Ishikawa (cell line): ENCODE data around the gene H3-3A.

Experiments
- CEBPB ChIP-seq: IDR thresholded peaks from 2 replicates; pipeline ENCODE4 v1.6.1; 2012
- CREB1 ChIP-seq: IDR thresholded peaks from 2 replicates; pipeline ENCODE4 v1.6.1; 2012; ENCODE audit warnings: low read depth
- EGR1 ChIP-seq: IDR thresholded peaks from 2 replicates; pipeline ENCODE4 v1.6.1; 2012
- EP300 ChIP-seq: IDR thresholded peaks from 2 replicates; pipeline ENCODE4 v1.6.1; 2012; ENCODE audit warnings: borderline replicate concordance
- RAD21 ChIP-seq: IDR thresholded peaks from 2 replicates; pipeline ENCODE4 v1.6.1; 2012; ENCODE audit warnings: low read depth
- TAF1 ChIP-seq: IDR thresholded peaks from 2 replicates; pipeline ENCODE4 v1.6.1; 2012; ENCODE audit warnings: low read depth, mild to moderate bottlenecking
- TCF12 ChIP-seq: IDR thresholded peaks from 2 replicates; pipeline ENCODE4 v1.6.1; 2012; ENCODE audit warnings: low read depth
- TEAD4 ChIP-seq: IDR thresholded peaks from 2 replicates; pipeline ENCODE4 v1.6.1; 2012
- USF1 ChIP-seq: IDR thresholded peaks from 2 replicates; pipeline ENCODE4 v1.6.1; 2012
- YY1 ChIP-seq: IDR thresholded peaks from 2 replicates; pipeline ENCODE4 v1.6.1; 2012; ENCODE audit warnings: low read depth
- TF ChIP-seq, protein P1 (sequence below): IDR thresholded peaks from 2 replicates; pipeline ENCODE4 v1.6.1; 2012; ENCODE audit warnings: low read depth, mild to moderate bottlenecking
- TF ChIP-seq, protein P2 (sequence below): IDR thresholded peaks from 2 replicates; pipeline ENCODE4 v1.6.1; 2012

DNA sequence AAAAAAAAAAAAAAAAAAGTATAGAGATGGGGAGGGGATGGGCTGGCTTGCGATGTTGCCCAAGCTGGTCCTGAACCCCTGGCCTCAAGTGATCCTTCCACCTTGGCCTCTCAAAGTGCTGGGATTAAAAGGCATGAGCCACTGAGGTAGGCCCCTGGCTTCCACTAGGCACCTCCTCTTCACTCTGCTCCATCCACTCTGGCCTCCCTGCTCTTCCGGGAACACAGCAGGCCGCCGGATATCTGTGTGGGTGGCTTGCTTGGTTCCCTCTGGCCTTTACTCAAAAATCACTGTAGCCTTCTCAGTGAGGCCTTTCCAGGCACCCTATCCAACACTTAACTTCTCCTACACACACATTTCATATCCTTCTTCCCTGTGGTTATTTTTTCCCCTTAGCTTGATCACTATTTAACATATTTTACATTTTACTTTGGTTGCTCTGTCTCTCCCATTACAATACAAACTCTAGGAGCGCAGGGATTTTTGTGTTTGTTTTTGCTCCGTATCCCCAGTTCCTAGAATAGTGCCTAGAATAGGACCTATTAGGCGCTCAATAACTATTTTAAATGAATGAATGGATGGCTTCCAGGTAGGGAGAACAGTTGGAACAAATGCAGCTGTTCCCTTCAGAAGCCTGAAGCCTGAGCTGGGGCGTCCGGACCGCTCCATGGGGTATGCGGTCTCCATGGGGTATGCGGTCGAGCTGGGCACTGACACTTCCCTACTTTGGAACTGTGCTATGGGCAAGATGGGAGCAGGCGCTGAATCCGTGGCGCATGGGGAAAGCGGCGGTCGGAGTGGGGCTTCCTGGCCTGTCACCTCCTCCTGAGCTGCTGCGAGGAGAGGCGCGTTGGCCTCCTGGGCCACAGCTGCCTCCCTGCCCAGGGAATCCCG, 46.7 kb downstream of the H3-3A start:
- TF ChIP-seq TCF12: no peak
- TF ChIP-seq, protein P1, sequence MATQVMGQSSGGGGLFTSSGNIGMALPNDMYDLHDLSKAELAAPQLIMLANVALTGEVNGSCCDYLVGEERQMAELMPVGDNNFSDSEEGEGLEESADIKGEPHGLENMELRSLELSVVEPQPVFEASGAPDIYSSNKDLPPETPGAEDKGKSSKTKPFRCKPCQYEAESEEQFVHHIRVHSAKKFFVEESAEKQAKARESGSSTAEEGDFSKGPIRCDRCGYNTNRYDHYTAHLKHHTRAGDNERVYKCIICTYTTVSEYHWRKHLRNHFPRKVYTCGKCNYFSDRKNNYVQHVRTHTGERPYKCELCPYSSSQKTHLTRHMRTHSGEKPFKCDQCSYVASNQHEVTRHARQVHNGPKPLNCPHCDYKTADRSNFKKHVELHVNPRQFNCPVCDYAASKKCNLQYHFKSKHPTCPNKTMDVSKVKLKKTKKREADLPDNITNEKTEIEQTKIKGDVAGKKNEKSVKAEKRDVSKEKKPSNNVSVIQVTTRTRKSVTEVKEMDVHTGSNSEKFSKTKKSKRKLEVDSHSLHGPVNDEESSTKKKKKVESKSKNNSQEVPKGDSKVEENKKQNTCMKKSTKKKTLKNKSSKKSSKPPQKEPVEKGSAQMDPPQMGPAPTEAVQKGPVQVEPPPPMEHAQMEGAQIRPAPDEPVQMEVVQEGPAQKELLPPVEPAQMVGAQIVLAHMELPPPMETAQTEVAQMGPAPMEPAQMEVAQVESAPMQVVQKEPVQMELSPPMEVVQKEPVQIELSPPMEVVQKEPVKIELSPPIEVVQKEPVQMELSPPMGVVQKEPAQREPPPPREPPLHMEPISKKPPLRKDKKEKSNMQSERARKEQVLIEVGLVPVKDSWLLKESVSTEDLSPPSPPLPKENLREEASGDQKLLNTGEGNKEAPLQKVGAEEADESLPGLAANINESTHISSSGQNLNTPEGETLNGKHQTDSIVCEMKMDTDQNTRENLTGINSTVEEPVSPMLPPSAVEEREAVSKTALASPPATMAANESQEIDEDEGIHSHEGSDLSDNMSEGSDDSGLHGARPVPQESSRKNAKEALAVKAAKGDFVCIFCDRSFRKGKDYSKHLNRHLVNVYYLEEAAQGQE: no peak
- TF ChIP-seq EGR1: peak; percentile 87
- TF ChIP-seq TAF1: no peak
- no peak for TF ChIP-seq RAD21
- no peak for TF ChIP-seq YY1
- no peak for TF ChIP-seq EP300
- TF ChIP-seq, protein P2, sequence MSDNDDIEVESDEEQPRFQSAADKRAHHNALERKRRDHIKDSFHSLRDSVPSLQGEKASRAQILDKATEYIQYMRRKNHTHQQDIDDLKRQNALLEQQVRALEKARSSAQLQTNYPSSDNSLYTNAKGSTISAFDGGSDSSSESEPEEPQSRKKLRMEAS: no peak
- TF ChIP-seq CEBPB: no peak
- no peak for TF ChIP-seq CREB1
- no peak for TF ChIP-seq TEAD4
- no peak for TF ChIP-seq USF1
